ENCODE results near the gene DIS3L2.

DNA sequence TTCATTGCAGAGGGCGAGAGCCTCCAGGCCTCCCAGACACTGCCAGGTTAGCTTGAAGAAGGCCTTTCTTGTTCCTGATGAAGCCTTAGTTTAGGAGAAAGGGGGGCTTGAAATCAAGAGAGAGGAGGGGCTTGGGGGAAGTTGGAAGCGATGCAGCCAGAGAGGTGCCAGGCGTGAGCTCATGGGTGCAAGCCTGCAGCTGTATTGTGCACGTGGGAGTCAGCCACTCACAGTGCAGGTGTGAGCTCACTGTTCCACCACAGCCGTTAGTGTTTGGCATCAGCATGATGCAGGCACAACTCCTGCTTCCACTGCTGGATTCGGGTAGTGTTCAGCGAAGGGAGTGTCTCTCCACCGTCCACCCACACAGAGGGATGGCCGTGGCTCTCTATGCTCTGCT is 348.6 kb downstream of the DIS3L2 start:
- TF ChIP-seq EP300 (IDR thresholded peaks at IDR 0.05) (no peak), POLR2A (IDR thresholded peaks at IDR 0.05; ENCODE audit: low read depth) (no peak)
- TF ChIP-seq, protein P1, sequence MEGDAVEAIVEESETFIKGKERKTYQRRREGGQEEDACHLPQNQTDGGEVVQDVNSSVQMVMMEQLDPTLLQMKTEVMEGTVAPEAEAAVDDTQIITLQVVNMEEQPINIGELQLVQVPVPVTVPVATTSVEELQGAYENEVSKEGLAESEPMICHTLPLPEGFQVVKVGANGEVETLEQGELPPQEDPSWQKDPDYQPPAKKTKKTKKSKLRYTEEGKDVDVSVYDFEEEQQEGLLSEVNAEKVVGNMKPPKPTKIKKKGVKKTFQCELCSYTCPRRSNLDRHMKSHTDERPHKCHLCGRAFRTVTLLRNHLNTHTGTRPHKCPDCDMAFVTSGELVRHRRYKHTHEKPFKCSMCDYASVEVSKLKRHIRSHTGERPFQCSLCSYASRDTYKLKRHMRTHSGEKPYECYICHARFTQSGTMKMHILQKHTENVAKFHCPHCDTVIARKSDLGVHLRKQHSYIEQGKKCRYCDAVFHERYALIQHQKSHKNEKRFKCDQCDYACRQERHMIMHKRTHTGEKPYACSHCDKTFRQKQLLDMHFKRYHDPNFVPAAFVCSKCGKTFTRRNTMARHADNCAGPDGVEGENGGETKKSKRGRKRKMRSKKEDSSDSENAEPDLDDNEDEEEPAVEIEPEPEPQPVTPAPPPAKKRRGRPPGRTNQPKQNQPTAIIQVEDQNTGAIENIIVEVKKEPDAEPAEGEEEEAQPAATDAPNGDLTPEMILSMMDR (IDR thresholded peaks at IDR 0.05), result no peak

Data from esophagus muscularis mucosa (tissue), 4 donors.